Motor neuron (in vitro differentiated cells): ENCODE results near the gene FARSB. TPM values are rescaled to one million over a fixed set of nuclear protein-coding genes. Genes with fewer than 3 reads are reported as not detected.

Source experiments
- ATAC-seq, 8 experiments: fragments of 200-7000 bp; cut with Tn5 transposase; replicated peaks in 6 of 8; 2 replicates each; pipeline ENCODE4 v1.8.0; 2021; ENCODE audit warnings: mild to moderate bottlenecking in 8 of 8, moderate library complexity in 8 of 8
- H3K27ac ChIP-seq, 2 donors: fragments of 250-450 bp; sonication (Bioruptor Pico); 2 replicates each; pipeline ENCODE4 v1.9.0; 2021; ENCODE audit warnings: antibody characterized with exemption in 2 of 2, mild to moderate bottlenecking in 2 of 2, moderate library complexity in 1 of 2
- H3K4me1 ChIP-seq, 2 donors: fragments of 250-450 bp; sonication (Bioruptor Pico); replicated peaks in 1 of 2; 2 replicates each; pipeline ENCODE4 v1.6.1; 2021; ENCODE audit warnings: antibody characterized with exemption in 2 of 2, mild to moderate bottlenecking in 2 of 2, moderate library complexity in 1 of 2
- H3K4me3 ChIP-seq, 5 donors: fragments of 250-450 bp; sonication (Bioruptor Pico); 2 replicates each; pipeline ENCODE4 v1.9.0; 2021; ENCODE audit warnings: antibody characterized with exemption in 5 of 5, mild to moderate bottlenecking in 5 of 5, moderate library complexity in 4 of 5
- WGBS, 10 experiments: fragments of 450-650 bp; shearing (Covaris generic); methylation state at CpG; one replicate each; pipeline ENCODE4 v1.0.0; 2022; 5-methylcytosine and 5-hydroxymethylcytosine counted together
- in situ Hi-C, 9 experiments: fragments of 400-800 bp; cut with MboI; loops; one replicate each; pipeline ENCODE4 v1.15.0; 2021; ENCODE audit warnings: low sequenced_read_pairs in 9 of 9, low pct_unique_long_range_greater_than_20kb in 2 of 9; ENCODE audit not compliant: unreplicated experiment in 9 of 9
- total RNA-seq, 8 experiments: library from RNA; unstranded; fragments of 300-600 nt; gene quantifications; 2 replicates each; pipeline versions ENCODE4 v1.2.3 to v1.2.4, GENCODE V29; 2022

FARSB gene
- total RNA-seq, 8 experiments from 2014 or later, result 25.9 to 41.0 (median 32.7) TPM

DNA sequence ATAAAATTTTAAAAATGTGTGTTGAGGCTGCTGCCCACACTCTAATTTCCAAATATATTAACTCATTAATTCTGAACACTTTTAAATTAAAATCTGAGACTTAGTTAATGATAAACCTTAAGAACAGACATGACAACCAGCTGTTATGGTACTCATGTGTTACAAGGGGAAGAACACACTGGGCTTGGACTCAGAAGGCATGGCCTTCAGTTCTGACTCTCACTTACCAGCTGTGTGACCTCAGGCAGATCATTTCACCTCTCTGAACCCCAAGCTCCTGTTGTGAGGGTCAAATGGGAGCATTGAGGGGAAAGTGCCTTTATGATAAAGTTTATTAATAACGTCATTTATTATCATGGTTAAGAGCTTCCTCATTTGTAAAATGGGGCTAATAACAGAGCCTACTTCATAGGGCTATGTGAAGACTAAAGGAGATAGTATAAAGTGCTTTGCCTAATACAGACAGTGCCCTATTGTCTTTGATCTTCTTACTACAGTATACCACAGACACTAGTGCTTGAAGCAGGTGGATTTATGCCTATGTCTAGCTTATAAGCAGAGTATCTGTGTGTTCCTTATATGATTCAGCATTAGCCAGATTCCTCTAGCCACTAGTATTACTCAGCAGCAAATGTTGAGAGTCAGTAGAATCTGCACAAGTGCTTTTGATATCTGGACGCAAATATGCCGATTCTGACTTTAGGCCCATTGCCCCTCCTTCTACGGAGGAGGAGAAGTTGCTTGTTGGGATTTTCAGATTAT, 131.9 kb downstream of the FARSB start:
- H3K4me1 ChIP-seq, result no peaks in the 10 kb centered on the region
- no peak overlapping the region for H3K4me3 ChIP-seq
- no peak for ATAC-seq
- in situ Hi-C loops, result no loop called here
- H3K27ac ChIP-seq, result no peak overlapping the region
- WGBS, 10 experiments, result 30 to 100% (median 83%) methylated on average over 1 to 4 of the region's 4 CpGs; no CpG with 5 or more reads in 1 of the 10 experiments

DNA sequence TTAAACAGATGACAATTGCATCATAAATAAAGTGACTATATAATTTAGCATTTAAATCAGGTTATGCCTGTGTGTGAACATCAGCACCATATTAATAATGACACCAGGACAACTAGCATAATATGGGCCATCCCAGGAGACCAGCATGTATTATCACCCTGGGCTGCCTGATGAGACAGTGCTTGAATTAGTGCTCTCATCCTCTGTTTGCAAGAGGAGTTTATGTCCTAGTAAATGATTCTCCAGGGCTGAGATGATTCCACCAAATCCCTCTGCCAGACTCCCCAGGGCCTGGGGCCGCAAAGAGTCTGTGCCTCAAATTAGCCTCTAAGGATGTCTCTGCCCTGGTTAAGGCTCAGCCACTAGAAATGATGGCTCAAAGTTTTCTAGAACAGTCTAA, 133.8 kb downstream of the FARSB start:
- in situ Hi-C loops, result no loop called here
- no peaks in the 10 kb centered on the region for H3K4me1 ChIP-seq
- no peak overlapping the region for H3K27ac ChIP-seq
- no peak overlapping the region for H3K4me3 ChIP-seq
- 0 to 86% (median 14%) methylated on average over 1 of the region's 1 CpG; no CpG with 5 or more reads in 3 of the 10 experiments for WGBS, 10 experiments
- peak in 3 of 8 experiments; percentile 30 to 92 (median 39) for ATAC-seq

DNA sequence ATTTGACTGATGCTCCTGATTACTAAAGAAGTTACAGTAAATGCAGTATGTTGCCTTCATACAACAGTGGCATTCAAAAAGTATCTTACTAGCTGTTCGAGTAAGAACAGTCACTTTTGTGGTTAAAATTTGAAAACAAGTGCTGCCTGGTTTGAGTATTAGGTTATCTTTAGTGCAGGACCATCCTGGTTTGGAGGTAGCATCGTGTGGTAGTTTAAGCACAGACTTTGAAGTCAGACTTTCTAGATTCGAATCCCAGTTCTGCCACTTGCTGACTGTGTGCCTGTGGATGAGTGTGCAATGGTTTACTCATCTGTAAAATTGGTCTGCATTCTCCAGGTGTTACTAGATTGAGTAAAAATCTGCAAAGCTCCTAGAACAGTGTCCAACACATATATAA, 134.8 kb downstream of the FARSB start:
- Histone ChIP-seq H3K4me1 (no peaks in the 10 kb centered on the region), H3K4me3 (no peak overlapping the region), H3K27ac (no peak overlapping the region)
- 20 to 95% (median 79%) methylated on average over 1 to 3 of the region's 3 CpGs; no CpG with 5 or more reads in 2 of the 10 experiments for whole genome bisulfite sequencing, 10 experiments
- in situ Hi-C loops, result no loop called here
- ATAC-seq, result no peak

Other genes starting within 250 kb of the FARSB start
- 1 to 10 TPM in 3 of 8 experiments, under 1 TPM in 5; 0.22 to 2.2 (median 0.87) TPM for gene SGPP2, start 231.5 kb downstream of the FARSB start, total RNA-seq
- gene MOGAT1, start 15.6 kb upstream of the FARSB start, total RNA-seq, result not detected
- gene ACSL3, start 204.9 kb upstream of the FARSB start, total RNA-seq, result 100 to 1,000 TPM in 2 of 8 experiments, 10 to 100 TPM in 6; 55.0 to 253 (median 94.8) TPM